T-helper 1 cell treated with Interleukin-12 subunit alpha and Interleukin-12 subunit beta and Interleukin-4 antibody, amounts not matched to agents 30 μg/mL and 1 μg/mL, for 36 hours (primary cell): ENCODE data around the gene MRPS18B.

Experiments
- H3K27ac Mint-ChIP-seq: one replicate; pipeline ENCODE4 v1.8.0; 2021; ENCODE audit warnings: mild to moderate bottlenecking, mixed read lengths
- H3K27me3 Mint-ChIP-seq: one replicate; pipeline ENCODE4 v1.8.0; 2021; ENCODE audit warnings: low read depth, mixed read lengths
- H3K36me3 Mint-ChIP-seq: one replicate; pipeline ENCODE4 v1.8.0; 2021; ENCODE audit warnings: low read depth, mixed read lengths
- H3K4me1 Mint-ChIP-seq: one replicate; pipeline ENCODE4 v1.8.0; 2021; ENCODE audit warnings: low read depth, mixed read lengths
- H3K4me3 Mint-ChIP-seq: one replicate; pipeline ENCODE4 v1.8.0; 2021; ENCODE audit warnings: mild to moderate bottlenecking, moderate library complexity, mixed read lengths
- H3K9me3 Mint-ChIP-seq: one replicate; pipeline ENCODE4 v1.8.0; 2021; ENCODE audit warnings: mixed read lengths

Gene MRPS18B

DNA sequence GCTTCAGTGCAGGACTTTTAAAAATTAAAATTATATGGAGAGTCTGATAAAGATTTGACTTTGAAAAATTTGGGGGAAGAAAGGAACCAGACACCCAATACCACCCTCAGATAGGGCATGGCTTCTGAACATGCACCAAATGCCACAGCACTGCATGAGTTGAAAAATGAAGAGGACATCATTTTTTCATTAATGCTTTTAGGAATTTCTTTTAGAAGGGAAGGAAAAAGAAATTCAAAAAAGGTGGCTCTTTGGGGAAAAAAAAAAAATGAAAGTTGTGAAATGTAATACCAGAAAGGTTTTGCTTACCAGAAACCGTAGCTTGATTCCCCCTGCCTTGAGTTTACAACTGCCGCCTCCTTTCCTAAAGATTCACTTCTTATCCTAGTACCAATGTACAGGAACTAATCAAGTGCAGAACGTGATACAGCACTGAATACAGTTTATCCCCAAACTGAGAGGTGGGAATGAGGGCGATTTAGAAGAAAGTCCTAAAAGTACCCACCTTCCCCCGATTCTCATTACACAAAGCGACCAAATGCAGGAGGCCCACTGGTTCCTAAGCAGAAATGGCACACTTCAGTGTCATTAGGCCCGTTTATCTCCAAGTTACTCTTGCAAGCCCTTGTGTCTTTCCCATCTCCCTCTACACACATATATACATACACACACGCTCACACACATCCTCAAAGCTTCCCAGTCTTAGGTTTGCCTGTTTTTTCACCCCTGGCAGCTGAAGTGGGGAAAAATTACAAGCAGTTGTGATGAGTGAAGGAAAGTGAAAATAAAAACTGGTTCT lies 3.4 kb upstream of the MRPS18B start:
- Mint-ChIP-seq H3K4me1 (peaks cover 47% of the 10 kb centered on the region), H3K4me3 (peak overlapping the region; percentile 95), H3K27me3 (peaks cover 6% of the 10 kb centered on the region), H3K36me3 (peaks cover 44% of the 10 kb centered on the region), H3K9me3 (no peaks in the 10 kb centered on the region), H3K27ac (peak overlapping the region; percentile 98)

GRCh38 chr6:30614843-30615218 lies 2.8 kb upstream of the MRPS18B start:
- H3K9me3 Mint-ChIP-seq, result no peaks in the 10 kb centered on the region
- peaks cover 6% of the 10 kb centered on the region for H3K27me3 Mint-ChIP-seq
- peak overlapping the region; percentile 98 for H3K27ac Mint-ChIP-seq
- peak overlapping the region; percentile 95 for H3K4me3 Mint-ChIP-seq
- peaks cover 53% of the 10 kb centered on the region for H3K4me1 Mint-ChIP-seq
- peaks cover 44% of the 10 kb centered on the region for H3K36me3 Mint-ChIP-seq

DNA sequence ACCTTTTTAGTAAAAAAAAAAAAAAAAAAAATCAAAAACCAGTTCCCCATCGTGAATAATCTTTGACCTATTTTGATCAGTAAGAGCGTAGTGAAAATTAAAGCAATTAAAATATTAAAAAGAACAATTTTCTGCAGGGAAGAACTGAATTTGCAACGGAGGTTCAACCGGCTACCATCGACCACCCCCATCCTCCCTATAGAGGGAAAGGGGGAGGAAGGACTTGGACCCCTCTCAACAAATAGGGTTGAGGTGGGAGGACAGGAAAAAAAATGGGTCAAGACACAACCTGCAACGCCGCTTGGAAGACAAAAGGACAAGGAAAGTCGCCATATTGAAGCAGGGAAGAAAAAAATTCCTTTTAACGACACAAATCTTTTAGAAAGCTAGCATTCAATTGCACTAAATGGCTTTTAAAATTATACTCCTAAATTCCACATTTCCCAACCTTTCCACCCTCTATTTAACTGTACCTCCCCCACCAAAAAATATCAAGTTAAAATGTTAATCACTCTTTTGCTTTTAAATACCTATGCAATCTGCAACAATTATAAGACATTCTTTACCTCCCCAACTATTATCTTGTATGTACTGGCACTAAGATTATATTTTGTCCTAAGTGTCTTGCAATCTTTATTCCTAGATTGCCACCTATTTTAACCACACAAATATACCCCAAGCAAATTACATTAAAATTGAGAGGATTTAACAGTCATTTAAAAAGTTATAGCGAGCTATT lies 2.3 kb upstream of the MRPS18B start:
- Mint-ChIP-seq H3K4me3 (peak overlapping the region; percentile 95), H3K27me3 (peaks cover 6% of the 10 kb centered on the region), H3K9me3 (no peaks in the 10 kb centered on the region), H3K4me1 (peaks cover 48% of the 10 kb centered on the region), H3K27ac (peak overlapping the region; percentile 98), H3K36me3 (peaks cover 42% of the 10 kb centered on the region)

GRCh38 chr6:30615958-30616810 lies 1.5 kb upstream of the MRPS18B start:
- H3K36me3 Mint-ChIP-seq, result peaks cover 40% of the 10 kb centered on the region
- no peaks in the 10 kb centered on the region for H3K9me3 Mint-ChIP-seq
- H3K4me3 Mint-ChIP-seq, result peak overlapping the region; percentile 95
- peaks cover 6% of the 10 kb centered on the region for H3K27me3 Mint-ChIP-seq
- H3K27ac Mint-ChIP-seq, result peak overlapping the region; percentile 98
- peaks cover 43% of the 10 kb centered on the region for H3K4me1 Mint-ChIP-seq

DNA sequence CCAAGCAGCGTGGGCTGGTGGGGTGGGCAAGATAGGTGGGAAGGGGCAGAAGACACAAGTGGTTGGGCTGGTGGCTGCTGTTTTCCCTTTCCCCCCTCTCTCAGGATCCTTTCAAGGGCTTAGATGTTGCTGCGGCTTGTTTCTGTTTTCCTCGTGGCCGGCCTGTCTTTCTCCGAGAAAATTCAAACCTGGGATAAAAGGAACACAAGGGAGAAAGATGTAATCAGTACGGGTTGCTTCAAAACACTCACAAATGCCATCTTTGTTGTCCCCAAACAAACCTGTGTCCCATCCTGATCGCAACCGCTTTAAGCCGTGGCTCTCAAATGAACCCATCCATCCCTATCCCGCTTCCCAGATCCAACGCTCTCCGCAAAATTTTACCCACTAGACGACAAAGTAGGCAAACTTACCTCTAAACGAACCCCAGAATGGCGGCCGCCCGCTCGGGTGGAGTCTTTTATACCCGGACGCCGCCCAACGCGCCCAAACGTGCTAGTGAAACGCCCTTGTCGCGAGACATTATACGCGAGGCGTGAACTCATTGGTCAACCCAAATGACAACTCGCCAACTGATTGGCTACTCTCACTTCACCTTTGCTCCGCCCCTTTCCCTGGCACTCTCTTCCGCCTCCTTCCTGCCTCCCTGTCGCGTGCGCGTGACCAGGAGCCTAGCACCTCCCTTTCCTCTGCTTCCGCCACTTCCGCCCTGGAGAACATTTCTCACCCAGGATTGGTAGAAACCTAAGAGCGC lies 652 bp upstream of the MRPS18B start, which contains the start of gene PPP1R10:
Gene PPP1R10, minus strand, starts transcription at position 433 of the 754 bp plus-strand sequence. CDS start 7,299 bp downstream, outside the sequence.
- H3K27ac Mint-ChIP-seq, result peak within 1 kb of the TSS; percentile 98
- peak within 1 kb of the TSS; percentile 95 for H3K4me3 Mint-ChIP-seq
- peaks cover 43% of the 10 kb centered on the region for H3K36me3 Mint-ChIP-seq

GRCh38 chr6:30618270-30618797 lies 694 bp downstream of the MRPS18B start:
- peaks cover 29% of the 10 kb centered on the region for H3K4me1 Mint-ChIP-seq
- peaks cover 47% of the 10 kb centered on the region for H3K36me3 Mint-ChIP-seq
- H3K27ac Mint-ChIP-seq, result peak overlapping the region; percentile 98
- peak overlapping the region; percentile 95 for H3K4me3 Mint-ChIP-seq
- H3K9me3 Mint-ChIP-seq, result no peaks in the 10 kb centered on the region
- peaks cover 6% of the 10 kb centered on the region for H3K27me3 Mint-ChIP-seq

More for the DNA sequence above, 652 bp upstream of the MRPS18B start, which contains the start of gene PPP1R10:
- no peaks in the 10 kb centered on the region for H3K9me3 Mint-ChIP-seq
- peaks cover 35% of the 10 kb centered on the region for H3K4me1 Mint-ChIP-seq
- peaks cover 6% of the 10 kb centered on the region for H3K27me3 Mint-ChIP-seq

GRCh38 chr6:30619561-30619960 lies 1.9 kb downstream of the MRPS18B start:
- peaks cover 6% of the 10 kb centered on the region for H3K27me3 Mint-ChIP-seq
- H3K4me1 Mint-ChIP-seq, result peaks cover 20% of the 10 kb centered on the region
- peak overlapping the region; percentile 95 for H3K4me3 Mint-ChIP-seq
- no peaks in the 10 kb centered on the region for H3K9me3 Mint-ChIP-seq
- H3K27ac Mint-ChIP-seq, result peak overlapping the region; percentile 98
- H3K36me3 Mint-ChIP-seq, result peaks cover 45% of the 10 kb centered on the region

DNA sequence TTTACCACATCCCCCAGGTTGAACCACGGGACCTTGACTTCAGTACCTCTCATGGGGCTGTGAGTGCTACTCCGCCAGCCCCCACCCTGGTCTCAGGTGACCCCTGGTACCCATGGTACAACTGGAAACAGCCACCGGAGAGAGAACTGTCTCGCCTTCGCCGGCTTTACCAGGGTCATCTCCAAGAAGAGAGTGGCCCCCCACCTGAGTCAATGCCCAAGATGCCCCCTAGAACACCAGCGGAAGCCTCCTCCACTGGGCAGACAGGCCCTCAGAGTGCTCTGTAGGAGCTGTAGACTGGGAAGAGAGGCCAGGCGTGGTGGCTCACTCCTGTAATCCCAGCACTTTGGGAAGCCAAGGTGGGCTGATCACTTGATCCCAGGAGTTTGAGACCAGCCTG lies 7.9 kb downstream of the MRPS18B start:
- H3K4me1 Mint-ChIP-seq, result peaks cover 22% of the 10 kb centered on the region
- H3K4me3 Mint-ChIP-seq, result no peak overlapping the region
- H3K27ac Mint-ChIP-seq, result peak overlapping the region; percentile 52
- no peaks in the 10 kb centered on the region for H3K27me3 Mint-ChIP-seq
- H3K36me3 Mint-ChIP-seq, result peaks cover 45% of the 10 kb centered on the region
- H3K9me3 Mint-ChIP-seq, result no peaks in the 10 kb centered on the region

- Mint-ChIP-seq H3K27ac (peak within 1 kb of the TSS; percentile 98), H3K36me3 (peaks cover 46% of the 10 kb centered on the region), H3K9me3 (no peaks in the 10 kb centered on the region), H3K27me3 (no peaks in the 10 kb centered on the region), H3K4me1 (peaks cover 22% of the 10 kb centered on the region), H3K4me3 (peak within 1 kb of the TSS; percentile 96)
Observed at GRCh38 chr6:30626484-30627366, 9.1 kb downstream of the MRPS18B start, which contains the start of gene ATAT1. Gene ATAT1 (plus strand): TSS chr6:30626874.

- H3K4me1 Mint-ChIP-seq, result peaks cover 5% of the 10 kb centered on the region
- H3K36me3 Mint-ChIP-seq, result peaks cover 13% of the 10 kb centered on the region
- no peaks in the 10 kb centered on the region for H3K27me3 Mint-ChIP-seq
- H3K9me3 Mint-ChIP-seq, result no peaks in the 10 kb centered on the region
- no peak overlapping the region for H3K4me3 Mint-ChIP-seq
- H3K27ac Mint-ChIP-seq, result no peak overlapping the region
Observed at GRCh38 chr6:30635834-30636233, 18.2 kb downstream of the MRPS18B start.

DNA sequence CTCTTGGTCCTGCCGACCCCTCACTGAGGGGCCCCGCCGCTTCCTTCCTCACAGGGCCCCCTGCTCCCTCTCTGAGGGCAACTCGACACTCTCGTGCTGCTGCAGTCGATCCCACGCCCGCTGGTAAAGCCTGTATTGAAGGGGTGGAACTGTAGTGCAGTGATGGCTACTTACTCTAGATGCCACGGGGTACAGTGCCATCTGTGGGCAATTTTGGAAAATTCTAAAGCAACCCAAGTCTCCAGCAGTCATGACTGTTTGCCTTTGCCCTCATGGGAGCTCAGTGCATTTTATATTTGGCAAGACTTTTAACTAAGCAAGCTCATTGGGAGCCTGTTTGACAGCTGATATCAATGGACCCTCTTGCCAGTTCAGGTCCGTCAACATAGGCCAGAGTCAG lies 22.8 kb downstream of the MRPS18B start:
- Mint-ChIP-seq H3K27ac (no peak overlapping the region), H3K9me3 (no peaks in the 10 kb centered on the region), H3K27me3 (no peaks in the 10 kb centered on the region), H3K36me3 (peaks cover 7% of the 10 kb centered on the region), H3K4me3 (no peak overlapping the region), H3K4me1 (peaks cover 11% of the 10 kb centered on the region)

DNA sequence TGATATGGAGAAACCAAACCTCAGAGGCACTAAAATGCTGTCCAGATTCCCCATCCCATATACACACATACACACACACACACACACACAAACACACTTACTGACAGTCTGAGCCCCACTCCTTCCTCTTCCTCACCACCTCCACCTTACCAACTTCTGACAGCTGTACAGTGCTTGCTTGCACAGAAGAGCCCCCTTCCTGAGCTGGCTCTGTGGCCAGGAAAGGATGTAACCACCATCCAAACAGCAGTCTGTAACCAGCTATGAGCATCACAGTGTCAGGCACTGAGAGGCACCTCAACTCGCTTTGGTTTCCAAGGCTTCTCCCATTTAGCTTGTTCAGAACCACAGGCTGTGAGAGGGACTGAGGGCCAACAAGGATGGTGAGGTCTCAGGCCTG lies 23.4 kb downstream of the MRPS18B start:
- peak overlapping the region; percentile 62 for H3K27ac Mint-ChIP-seq
- H3K9me3 Mint-ChIP-seq, result no peaks in the 10 kb centered on the region
- peaks cover 11% of the 10 kb centered on the region for H3K4me1 Mint-ChIP-seq
- H3K36me3 Mint-ChIP-seq, result peaks cover 11% of the 10 kb centered on the region
- no peak overlapping the region for H3K4me3 Mint-ChIP-seq
- H3K27me3 Mint-ChIP-seq, result no peaks in the 10 kb centered on the region

DNA sequence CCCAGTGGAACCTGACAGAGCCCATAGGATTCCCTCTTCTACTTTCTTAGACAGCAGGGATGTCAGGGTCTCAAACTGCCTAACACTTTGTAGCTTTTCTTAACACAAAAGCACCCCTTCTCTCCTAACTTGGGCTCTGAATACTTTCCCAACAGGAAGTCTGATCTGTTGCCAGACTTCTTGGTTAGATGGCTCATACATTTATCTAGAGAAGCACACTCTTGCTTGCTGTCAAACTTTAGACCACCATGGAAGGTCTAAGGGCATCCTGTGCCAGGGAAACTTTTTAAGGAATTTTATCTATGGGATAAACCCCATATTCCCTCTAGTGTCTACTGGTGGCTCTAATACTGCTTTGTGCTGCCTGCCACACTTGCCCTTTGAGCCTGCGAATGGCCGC lies 26.0 kb downstream of the MRPS18B start:
- Mint-ChIP-seq H3K4me1 (peaks cover 20% of the 10 kb centered on the region), H3K4me3 (no peak overlapping the region), H3K9me3 (no peaks in the 10 kb centered on the region), H3K36me3 (peaks cover 15% of the 10 kb centered on the region), H3K27me3 (no peaks in the 10 kb centered on the region), H3K27ac (no peak overlapping the region)
